ENCODE results near the gene EFTUD2.
"Not testable (repeated sequence)": the region's sequence is repeated elsewhere in the genome, so short reads cannot be mapped to it uniquely, and the experiment has no call there.

Gene EFTUD2

DNA sequence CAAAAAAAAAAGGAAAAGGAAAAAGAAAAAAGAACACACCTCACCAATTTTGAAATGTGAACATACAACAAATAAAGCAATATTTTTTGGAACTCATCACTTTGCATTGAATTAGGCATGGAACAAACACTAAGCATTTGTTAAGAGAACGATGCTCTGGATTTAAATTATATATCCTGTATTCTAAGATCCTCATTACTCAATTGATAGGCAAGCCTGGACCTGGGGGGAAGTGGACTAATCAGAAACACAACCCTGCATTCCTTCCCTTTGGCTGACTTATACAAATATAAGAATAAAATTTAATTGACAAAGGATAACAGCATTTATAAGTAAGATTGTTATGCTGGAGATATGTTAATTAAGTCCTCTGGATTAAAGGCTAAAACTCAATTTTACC lies 71.4 kb downstream of the EFTUD2 start:
- Histone ChIP-seq H3K4me3 (no peak overlapping the region), H3K27ac (peak overlapping the region in 2 of 21 experiments; percentile 0 to 27)

DNA sequence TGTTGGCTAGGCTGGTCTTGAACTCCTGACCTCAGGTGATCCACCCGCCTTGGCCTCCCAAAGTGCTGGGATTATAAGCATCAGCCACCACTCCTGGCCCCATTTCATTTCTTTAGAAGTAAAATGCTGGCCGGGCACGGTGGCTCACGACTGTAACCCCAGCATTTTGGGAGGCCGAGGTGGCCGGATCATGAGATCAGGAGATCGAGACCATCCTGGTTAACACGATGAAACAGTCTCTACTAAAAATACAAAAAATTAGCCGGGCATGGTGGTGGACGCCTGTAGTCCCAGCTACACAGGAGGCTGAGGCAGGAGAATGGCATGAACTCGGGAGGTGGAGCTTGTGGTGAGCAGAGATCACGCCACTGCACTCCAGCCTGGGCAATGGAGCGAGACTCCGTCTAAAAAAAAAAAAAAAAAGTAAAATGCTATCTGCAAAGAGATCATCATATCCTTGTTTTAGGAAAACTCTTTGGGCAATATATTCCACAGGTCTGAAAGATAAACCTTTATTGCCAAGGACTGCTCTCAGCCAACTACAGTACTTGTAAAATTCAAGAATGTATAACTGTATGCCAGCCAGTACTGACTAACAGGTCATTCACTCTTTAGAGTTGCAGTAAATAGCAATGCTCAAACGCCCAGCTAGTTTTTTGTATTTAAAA lies 73.0 kb downstream of the EFTUD2 start:
- H3K4me3 ChIP-seq, result no peak overlapping the region
- H3K27ac ChIP-seq, result no peak overlapping the region

DNA sequence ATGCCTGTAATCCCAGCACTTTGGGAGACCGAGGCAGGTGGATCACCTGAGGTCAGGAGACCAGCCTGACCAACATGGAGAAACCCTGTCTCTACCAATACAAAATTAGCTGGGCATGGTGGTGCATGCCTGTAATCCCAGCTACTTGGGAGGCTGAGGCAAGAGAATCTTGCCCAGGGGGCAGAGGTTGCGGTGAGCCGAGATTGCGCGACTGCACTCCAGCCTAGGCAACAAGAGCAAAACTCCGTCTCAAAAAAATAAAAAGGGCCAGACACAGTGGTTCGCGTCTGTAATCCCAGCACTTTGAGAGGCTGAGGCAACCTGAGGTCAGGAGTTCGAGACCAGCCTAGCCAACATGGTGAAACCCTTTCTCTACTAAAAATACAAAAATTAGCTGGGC lies 74.0 kb downstream of the EFTUD2 start:
- not testable (repeated sequence) for H3K27ac ChIP-seq, H3K4me3 ChIP-seq

DNA sequence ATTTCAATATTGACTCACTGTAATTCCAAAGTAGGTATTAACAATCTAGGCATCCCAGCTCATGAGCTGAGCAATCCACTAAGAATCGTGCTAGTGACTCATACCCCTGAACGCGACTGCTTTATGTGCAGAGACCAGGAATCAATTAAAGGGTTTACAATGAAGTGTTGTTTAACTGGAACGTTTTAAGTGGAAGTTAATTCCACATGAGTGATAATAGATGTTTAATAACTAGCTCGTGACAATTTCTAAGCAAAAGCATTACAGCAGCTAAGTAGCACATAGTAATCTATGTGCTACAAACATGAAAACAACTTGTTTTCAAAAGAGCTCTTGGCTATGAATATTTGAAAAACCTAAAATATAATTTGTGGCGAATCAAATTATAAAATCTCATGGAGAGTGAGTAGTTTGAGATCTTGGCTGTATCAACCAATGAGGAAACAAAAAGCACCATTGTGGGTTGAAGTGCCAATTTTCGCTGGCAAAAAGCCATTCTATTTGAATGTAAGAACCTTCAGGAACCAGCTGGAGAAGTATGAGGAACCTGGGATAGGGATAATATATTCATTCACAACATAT lies 78.5 kb downstream of the EFTUD2 start:
- no peak overlapping the region for H3K4me3 ChIP-seq
- peak overlapping the region in 3 of 21 experiments; percentile 19 to 55 (median 46) for H3K27ac ChIP-seq

DNA sequence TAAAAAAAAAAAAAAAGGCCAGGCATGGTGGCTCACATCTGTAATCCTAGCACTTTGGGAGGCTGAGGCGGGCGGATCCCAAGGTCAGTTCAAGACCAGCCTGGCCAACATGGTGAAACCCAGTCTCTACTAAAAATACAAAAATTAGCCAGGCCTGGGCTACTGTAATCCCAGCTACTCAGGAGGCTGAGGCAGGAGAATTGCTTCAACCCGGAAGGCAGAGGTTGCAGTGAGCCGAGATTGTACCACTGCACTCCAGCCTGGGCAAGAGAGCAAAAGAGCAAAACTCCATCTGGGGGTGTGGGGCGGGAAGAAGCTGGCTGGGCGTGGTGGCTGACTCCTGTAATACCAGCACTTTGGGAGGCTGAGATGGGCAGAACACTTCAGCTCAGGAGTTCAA lies 80.7 kb downstream of the EFTUD2 start:
- not testable (repeated sequence) for H3K27ac ChIP-seq, H3K4me3 ChIP-seq

DNA sequence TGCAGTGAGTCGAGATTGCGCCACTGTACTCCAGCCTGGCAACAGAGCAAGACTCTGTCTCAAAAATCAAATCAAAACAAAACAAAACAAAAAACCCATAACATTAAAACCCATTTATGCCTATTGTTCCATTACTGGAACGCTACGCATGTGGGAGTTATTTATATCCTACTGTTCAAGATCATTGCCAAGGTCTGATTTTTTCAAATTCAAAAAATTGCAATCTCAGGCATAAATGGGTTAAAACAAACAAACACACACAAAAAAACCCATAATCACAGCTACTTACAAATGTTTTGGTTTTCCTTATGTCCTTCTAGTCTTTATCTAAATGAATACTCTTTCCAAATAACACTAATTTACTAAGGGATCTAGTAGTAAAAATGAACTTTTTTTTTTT lies 87.0 kb downstream of the EFTUD2 start:
- H3K27ac ChIP-seq, result no peak overlapping the region
- no peak overlapping the region for H3K4me3 ChIP-seq

DNA sequence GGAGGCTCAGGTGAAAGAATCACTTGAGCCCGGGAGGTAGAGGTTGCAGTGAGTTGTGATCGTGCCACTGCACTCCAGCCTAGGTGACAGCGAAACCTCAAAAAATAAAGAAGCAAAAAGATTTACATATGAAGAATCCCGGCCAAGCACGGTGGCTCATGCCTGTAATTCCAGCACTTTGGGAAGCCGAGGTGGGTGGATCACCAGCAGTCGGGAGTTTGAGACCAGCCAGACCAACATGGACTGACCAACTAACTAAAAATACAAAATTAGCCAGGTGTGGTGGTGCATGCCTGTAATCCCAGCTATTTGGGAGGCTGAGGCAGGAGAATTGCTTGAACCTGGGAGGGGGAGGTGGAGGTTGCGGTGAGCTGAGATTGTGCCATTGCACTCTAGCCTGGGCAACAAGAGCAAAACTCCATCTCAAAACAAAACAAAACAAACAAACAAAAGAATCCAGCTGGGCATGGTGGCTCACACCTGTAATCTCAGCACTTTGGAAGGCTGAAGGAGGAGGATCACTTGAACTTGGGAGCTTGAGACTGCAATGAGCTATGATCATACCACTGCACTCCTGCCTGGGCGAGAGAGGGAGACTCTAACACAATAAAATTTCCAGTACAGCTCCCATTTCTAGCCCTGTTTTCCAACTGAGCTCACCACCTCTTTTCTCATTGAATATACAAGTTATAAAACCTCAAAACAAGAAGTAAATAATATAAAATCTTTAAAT lies 90.4 kb downstream of the EFTUD2 start:
- not testable (repeated sequence) for H3K27ac ChIP-seq, H3K4me3 ChIP-seq

DNA sequence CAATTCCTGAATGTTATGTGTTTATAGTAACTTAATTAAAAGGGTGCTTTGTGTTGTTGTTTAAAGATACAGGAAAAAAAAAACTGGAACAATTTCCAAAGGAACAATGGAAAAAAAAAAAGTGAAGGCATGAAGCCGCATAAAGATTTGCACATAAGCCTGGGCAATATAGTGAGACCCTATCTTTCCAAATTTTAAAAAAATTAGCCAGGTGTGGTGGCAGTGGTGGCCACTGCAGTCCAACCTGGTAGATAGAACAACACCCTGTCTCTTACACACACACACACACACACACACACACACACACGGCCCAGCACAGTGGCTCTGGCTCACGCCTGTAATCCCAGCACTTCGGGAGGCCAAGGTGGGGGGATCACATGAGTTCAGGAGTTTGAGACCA lies 91.1 kb downstream of the EFTUD2 start:
- no peak overlapping the region for H3K27ac ChIP-seq

DNA sequence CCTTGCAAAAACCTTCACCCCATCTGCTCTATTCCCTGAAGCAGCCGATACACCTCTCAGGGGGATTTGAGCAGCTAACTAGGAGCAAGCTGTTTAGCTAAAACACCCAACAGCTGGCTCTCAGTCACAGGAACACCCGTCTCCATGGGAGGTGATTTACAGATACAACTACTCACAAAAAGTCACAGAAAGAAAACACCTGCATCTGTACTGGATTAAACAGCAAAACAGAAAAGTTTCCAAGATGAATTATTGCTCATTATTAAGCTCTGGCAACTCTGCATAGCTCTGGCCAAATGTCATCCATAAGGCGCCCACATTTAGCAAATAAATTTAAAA lies 91.5 kb downstream of the EFTUD2 start:
- no peak overlapping the region for H3K4me3 ChIP-seq
- H3K27ac ChIP-seq, result no peak overlapping the region

More for the DNA sequence above, 91.1 kb downstream of the EFTUD2 start:
- no peak overlapping the region for H3K4me3 ChIP-seq

DNA sequence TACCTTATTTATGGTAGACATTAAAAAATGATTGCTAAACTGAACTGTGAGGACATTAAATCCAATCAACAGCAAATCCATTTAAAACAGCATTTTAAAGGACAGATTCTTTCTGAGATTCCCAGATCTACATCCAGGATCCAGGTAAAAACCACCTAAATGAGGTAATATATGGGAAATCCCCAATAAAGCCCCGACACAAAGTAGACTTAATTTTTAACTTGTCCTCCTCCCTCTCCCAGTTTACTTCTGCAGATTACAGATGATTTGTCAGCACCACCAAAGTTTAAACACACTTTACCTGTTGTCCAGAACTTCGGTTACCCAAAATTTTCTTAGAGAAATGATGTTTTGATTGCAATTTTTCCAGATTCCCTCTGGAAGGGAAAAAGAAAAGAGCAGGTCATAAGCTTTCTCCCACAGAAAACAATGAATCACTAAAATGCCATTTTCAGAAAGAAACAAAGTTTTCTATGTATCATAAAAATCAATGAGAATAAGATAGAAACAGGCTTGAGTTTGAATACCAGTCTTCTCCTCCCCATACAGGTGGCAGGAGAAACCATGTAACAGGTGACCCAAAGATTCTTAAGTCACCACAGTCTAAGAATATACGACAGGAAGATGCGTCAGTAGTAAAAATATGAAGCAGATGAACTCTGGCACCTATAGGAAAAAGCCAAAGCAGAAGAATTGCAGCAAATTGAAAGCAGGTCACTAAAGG lies 92.0 kb downstream of the EFTUD2 start:
- no peak overlapping the region for H3K27ac ChIP-seq
- no peak overlapping the region for H3K4me3 ChIP-seq

DNA sequence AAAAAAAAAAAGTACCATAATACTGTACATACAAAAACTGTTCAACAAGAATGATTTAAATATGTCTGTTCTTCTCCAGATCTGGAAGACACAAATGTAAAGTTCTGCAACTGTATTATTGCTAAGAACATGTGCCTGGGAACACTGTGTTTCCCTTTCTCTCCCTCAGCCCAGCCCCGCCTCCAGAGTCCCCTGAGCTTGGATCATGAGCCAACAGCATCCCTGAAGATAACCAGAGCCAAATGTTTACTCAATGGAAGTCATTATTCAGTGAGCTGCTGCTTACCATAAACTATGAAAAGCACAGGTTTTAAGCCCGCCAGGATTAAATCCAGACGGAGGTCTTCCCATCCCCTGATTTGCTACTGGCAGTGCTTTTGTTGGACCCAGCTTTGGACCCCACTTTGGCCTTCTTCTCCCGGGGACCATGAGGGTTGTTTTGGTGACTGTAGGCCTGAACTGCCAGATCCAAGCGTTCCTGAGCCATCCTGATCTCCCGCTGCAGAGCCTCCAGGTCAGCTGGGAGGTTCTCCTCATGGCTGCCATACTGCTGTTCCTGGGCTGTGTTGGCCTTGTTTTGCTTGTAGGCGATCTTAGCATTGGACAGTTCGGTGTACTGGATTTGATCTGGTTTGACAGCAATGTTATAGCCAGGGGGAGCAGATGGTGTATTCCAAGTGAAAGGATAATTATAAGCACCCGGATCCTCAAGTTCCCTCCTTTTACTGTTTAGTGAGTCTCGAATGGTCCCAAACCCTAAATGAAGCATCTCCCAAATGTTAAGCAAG lies 94.7 kb downstream of the EFTUD2 start:
- Histone ChIP-seq H3K4me3 (no peak overlapping the region), H3K27ac (no peak overlapping the region)

DNA sequence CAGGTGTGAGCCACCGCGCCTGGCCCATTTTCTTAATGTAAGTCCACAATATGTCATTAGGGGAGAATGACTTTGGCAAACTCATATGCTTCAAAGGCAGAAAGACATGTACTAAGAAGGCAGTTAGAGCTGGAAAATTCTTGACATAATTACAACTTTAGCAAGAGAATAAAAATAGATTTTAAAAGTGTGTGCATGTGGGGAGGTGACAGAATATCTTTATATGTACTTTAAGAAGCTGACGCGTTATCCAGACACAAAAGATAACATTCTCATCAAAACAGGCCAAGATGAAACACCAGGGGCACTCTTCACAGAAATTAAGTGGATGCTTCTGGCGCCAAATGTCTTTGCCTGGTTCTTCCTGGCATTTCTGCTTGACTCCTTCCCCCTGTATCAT lies 97.4 kb downstream of the EFTUD2 start:
- Histone ChIP-seq H3K27ac (no peak overlapping the region), H3K4me3 (no peak overlapping the region)
